ENCODE measurements around the gene C3. TPM values are rescaled to one million over a fixed set of nuclear protein-coding genes. Genes with fewer than 3 reads are reported as not detected.
"Not testable (repeated sequence)": the region's sequence is repeated elsewhere in the genome, so short reads cannot be mapped to it uniquely, and the experiment has no call there.

Gene C3
- total RNA-seq, 2 donors from 2014 or later: 0.35 TPM; not detected in 1

- not testable (repeated sequence) for H3K4me3 Mint-ChIP-seq; H3K27me3 Mint-ChIP-seq; ATAC-seq; H3K9me3 ChIP-seq (ENCODE audit: control insufficient read depth, low read length, poor library complexity, severe bottlenecking); H3K36me3 Mint-ChIP-seq (ENCODE audit: low read depth)
- peaks cover 15% of the 10 kb centered on the region for H3K4me1 Mint-ChIP-seq
- DNase-seq: peak in 1 of 3 donors; percentile 23
- peak overlapping the region; percentile 82 for H3K27ac Mint-ChIP-seq
Observed at GRCh38 chr19:6632747-6633455, 87.5 kb downstream of the C3 start.

- ATAC-seq (peak; percentile 80), DNase-seq (peak; percentile 49 to 84 (median 55))
- Mint-ChIP-seq H3K27ac (peak overlapping the region; percentile 82), H3K4me1 (peaks cover 15% of the 10 kb centered on the region), H3K27me3 (peaks cover 6% of the 10 kb centered on the region), H3K4me3 (no peak overlapping the region), H3K36me3 (ENCODE audit: low read depth) (peaks cover under 1% of the 10 kb centered on the region)
- H3K9me3 ChIP-seq (ENCODE audit: control insufficient read depth, low read length, poor library complexity, severe bottlenecking): no peaks in the 10 kb centered on the region
Observed at GRCh38 chr19:6632002-6632621, 88.3 kb downstream of the C3 start.

Other genes with a start within 250 kb of the C3 start
- 100 to 1,000 TPM; 104 to 105 TPM for gene DENND1C, start 238.9 kb downstream of the C3 start, total RNA-seq
- 1 to 10 TPM; 1.5 to 1.6 TPM for gene TUBB4A, start 218.3 kb downstream of the C3 start, total RNA-seq
- gene TNFSF9, start 189.6 kb downstream of the C3 start, total RNA-seq: 1 to 10 TPM; 2.2 to 3.3 TPM
- gene CD70, start 129.5 kb downstream of the C3 start, total RNA-seq: 1 to 10 TPM; 3.0 to 4.5 TPM
- gene TNFSF14, start 50.5 kb downstream of the C3 start, total RNA-seq: 1 to 10 TPM; 5.0 to 5.6 TPM
- 10 to 100 TPM; 53.4 to 55.5 TPM for gene GPR108, start 16.9 kb upstream of the C3 start, total RNA-seq
- gene TRIP10, start 19.0 kb upstream of the C3 start, total RNA-seq: 1 to 10 TPM in 1 of 2 donors, under 1 TPM in 1; 0.92 to 3.3 TPM
- 10 to 100 TPM; 43.8 to 50.3 TPM for gene SH2D3A, start 46.8 kb upstream of the C3 start, total RNA-seq
- 10 to 100 TPM; 83.0 to 92.0 TPM for gene VAV1, start 52.1 kb upstream of the C3 start, total RNA-seq
- gene ADGRE1, start 166.9 kb upstream of the C3 start, total RNA-seq: 1 to 10 TPM; 3.6 to 6.6 TPM